GM15510 (cell line): ENCODE data around the gene PLEKHO2.

Experiments used
- POLR2A ChIP-seq: IDR thresholded peaks from 3 replicates; pipeline ENCODE4 v1.6.1; 2011; ENCODE audit warnings: borderline replicate concordance; ENCODE audit not compliant: insufficient read length; ENCODE audit errors: extremely low read depth

Gene PLEKHO2

DNA sequence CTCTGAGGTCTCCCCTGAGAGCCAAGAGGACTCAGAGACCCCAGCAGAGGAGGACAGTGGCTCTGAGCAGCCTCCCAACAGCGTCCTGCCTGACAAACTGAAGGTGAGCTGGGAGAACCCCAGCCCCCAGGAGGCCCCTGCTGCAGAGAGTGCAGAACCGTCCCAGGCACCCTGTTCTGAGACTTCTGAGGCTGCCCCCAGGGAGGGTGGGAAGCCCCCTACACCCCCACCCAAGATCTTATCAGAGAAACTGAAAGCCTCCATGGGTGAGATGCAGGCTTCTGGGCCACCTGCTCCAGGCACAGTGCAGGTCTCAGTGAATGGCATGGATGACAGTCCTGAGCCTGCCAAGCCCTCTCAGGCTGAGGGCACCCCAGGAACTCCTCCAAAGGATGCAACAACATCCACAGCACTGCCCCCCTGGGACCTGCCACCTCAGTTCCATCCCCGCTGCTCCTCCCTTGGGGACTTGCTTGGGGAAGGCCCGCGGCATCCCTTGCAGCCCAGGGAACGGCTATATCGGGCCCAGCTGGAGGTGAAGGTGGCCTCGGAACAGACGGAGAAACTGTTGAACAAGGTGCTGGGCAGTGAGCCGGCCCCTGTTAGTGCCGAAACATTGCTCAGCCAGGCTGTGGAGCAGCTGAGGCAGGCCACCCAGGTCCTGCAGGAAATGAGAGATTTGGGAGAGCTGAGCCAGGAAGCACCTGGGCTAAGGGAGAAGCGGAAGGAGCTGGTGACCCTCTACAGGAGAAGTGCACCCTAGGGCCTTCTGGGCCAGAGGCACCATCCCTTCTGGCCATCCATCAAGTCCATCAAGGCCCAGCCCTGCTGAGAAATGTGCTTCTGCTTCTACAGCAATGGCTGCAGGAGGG, 23.6 kb downstream of the PLEKHO2 start:
- no peak for TF ChIP-seq POLR2A

DNA sequence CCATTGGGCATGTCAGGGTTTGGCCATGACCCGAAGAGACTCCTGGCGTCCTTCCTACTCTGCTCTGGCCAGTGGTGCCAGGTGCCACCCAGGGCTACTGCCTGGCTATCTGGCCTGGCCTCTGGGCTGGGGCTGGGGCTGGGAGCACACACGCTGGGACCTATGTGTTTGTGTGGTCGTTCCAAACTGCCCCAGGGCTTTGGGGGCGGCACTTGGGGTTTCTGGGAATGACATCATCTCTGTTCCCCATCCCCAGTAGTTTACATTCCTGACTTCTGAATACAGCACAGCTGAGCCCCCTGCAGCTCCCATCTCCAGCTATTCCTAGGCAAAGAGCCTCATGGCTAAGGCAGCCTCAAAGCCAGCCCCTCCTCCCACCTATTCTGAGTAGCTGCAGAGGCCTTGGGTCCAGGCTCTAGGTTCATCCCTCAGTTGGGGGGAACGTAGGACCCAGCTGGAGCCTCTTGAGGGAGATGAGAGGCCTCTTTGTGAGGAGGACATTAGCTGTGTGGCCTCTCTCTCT, 24.3 kb downstream of the PLEKHO2 start:
- TF ChIP-seq POLR2A: no peak

DNA sequence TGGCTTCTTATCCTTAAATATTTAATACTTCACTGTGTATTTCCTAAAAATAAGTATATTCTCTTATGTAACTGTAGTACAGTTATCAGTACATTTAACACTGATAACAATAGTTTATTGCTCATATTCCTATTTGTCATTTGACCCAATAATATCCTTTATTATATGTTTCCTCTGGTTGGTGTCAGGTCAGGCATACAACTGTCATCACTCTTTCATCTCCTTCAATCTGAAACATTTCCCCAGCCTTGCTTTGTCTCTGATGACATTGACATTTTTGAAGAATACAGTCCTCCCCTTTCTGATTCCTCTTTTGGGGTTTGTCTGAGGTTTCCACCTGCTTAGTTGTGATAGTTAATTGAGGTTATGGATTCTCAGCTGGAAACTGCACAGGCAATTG, 27.8 kb downstream of the PLEKHO2 start:
- TF ChIP-seq POLR2A: no peak

DNA sequence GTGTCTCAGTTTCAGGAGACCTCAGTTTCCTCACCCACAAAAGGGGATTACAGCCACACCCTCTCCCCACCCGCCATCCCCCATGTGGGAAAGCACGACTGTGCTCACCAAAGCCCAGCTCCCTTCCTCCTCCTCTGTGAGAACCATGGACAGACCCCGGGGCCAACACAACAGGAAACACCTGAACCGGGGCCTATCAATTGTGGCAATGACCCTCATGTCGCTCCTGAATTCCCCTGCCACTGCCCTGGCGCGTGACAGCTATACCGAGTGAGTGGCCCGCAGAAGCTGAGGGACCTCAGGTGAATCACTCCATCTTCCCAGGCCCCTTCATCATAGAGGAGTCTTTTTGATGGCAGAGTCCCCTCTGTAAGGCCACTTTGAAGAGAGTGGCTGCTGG, 28.6 kb downstream of the PLEKHO2 start:
- TF ChIP-seq POLR2A: no peak

DNA sequence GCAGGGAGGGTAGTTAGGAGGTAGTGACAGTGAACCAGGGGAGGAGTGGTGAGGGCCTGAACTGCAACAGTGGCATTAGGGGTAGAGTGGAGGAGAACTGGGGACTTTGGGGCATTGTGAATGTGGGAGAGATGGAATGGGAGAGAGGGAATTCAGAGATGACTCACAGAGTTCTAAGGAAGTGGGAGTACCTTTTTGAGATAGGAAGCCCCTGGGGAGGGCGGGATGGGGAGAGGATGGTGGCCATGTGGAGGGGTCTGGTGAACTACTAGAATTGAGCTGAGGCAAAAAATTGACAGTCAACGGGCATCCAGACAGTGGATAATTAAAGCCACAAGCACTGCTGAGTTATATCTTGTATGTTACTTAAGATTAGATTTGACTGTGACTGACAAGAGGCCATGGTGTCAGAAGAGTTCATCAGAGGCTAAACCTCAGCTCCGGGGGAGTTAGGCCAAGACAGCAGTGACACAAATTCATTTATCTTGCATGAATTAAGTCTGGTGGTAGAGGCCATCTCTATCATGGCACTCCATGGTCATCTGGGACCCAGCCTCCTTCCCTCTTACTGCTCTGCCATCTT, 34.0 kb downstream of the PLEKHO2 start:
- no peak for TF ChIP-seq POLR2A

DNA sequence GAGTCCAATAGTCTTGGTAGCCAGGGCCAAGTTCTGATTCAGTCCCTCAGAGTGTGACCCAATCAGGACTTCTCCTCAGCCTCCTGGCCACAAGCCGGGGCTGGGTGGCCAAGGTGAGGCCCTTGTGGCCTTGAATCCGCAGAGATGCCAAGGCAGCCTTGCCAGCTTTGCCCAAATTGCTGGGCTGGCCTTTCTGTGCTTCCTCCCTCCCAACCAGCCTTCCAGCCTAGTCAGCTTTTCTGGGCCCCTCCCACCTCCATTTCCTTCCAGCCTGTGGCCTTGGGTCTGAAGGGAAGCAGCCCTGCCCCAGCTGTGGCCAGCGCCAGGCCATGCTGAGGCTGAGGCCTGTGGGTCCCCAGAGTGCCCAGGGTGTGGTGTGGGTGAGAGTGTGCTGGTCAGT, 35.7 kb downstream of the PLEKHO2 start:
- TF ChIP-seq POLR2A: no peak

DNA sequence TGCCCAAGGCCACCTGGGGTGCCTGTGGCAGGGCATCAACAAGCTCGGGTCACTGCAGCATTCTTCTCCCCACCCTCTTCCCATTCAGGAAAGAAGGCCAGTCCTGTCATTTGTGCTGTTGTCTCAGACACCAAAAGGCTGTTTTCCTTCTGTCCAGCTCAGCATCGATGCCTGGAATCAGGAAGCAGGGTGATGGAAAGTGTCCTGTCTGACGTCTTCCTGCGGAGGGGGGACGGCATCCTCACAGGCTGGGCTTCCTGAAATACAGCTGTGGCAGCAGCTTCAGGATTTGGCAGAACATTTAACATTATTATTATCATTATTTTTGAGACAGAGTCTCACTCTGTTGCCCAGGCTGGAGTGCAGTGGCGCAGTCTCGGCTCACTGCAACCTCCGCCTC, 37.0 kb downstream of the PLEKHO2 start:
- no peak for TF ChIP-seq POLR2A

DNA sequence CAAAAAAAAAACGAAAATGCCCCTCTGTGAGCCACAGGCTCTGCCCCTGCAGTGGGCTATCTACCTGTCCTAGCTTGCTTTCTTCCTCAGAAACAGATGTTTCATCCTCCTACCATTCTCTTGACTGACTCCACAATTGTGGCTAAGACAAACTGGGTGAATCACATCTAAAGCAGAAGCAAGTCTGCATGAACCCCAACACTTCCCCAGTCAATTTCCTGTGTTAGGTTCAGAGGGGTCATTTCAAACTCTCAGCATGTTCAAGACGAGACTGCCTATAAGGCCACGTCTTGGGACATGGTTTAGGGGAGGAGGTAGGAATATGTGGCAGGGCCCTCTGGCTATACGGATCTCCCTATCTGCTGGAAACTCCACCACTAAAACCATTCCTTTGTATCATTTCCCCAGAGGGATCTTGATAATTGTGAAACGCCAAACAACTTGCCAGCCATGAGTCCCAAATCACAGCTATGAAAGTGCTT, 41.4 kb downstream of the PLEKHO2 start:
- TF ChIP-seq POLR2A: no peak

DNA sequence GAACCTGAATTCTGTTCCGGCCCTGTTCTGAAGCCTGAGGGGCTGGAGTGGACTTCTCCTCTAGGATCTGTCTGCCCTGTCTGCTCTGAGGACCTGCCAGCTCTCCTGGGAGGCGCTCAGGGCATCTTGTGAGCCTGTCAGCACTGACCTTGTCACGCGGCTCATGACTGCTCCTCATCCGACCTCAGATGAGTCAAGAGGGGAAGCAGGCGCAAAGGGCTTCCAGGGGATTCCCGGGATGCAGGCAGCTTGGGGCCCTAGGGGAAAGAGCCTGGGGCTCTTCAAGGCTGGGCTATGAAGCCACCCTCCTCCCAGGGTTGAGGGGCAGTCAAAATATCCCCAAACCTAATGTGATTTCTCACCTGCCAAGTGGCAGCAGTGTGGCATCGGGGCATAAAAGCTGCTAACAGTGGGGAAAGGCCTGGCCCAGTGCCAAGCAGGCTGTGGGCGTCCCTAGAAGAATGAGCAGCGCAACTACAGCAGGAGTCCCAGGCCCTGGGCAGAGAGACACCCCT, 42.3 kb downstream of the PLEKHO2 start:
- peak; percentile 38 for TF ChIP-seq POLR2A

DNA sequence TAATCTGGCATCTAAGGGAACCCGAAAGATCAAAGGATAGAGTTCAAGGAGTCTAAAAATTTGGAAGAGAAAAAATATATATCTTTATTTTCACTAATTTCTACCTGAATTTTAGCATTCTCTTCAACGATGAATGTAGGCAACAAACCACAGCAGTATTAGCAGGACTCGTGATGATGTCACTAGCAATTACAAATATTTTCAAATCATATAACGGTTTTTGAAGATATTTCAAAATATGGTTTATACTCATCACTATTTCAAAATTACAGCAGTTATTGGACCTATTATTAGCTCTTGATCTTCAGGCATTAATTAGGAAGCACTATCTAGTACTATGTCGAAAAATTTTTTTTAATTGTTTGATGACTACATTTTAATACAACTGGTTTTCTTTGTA, 43.0 kb downstream of the PLEKHO2 start:
- no peak for TF ChIP-seq POLR2A

DNA sequence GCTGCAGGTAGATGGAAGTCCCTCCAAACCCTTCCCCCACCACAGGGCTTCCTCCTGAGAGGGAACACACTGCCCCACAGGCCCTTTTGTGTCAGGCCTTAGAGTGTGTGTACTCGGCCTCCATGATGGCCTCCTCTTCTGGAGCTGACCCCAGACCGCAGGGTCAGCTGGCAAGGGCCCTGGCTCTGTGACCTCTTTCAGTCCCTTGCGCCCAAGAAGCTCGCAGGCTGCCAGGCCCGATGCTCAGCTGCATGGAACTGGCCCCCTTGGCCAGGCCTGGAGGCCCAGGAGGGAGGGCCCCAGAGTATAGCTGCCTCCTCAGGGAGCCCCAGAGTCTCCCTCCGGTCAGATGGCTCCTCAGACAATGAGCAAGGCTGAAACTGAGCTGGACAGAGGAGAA, 46.6 kb downstream of the PLEKHO2 start:
- TF ChIP-seq POLR2A: no peak

DNA sequence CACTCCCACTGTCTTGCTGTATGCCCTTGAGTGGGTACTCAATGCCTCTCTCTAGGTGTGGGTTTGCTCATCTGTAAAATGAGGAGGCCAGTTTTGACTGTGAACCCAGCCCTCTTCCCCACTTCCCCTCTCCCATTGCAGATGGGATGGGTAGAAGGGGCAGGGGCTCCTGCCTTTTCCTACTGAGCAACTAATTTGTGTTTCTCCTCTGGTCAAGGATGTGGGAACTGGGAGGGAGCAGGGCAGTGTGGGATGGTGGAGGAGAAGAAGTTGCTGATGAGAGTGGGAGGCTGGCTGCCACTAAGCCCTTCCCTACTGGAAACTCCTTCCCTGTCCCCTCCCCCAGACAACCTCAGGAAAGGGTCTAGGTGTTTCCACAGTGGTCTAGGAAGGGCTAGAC, 49.8 kb downstream of the PLEKHO2 start:
- TF ChIP-seq POLR2A: no peak

DNA sequence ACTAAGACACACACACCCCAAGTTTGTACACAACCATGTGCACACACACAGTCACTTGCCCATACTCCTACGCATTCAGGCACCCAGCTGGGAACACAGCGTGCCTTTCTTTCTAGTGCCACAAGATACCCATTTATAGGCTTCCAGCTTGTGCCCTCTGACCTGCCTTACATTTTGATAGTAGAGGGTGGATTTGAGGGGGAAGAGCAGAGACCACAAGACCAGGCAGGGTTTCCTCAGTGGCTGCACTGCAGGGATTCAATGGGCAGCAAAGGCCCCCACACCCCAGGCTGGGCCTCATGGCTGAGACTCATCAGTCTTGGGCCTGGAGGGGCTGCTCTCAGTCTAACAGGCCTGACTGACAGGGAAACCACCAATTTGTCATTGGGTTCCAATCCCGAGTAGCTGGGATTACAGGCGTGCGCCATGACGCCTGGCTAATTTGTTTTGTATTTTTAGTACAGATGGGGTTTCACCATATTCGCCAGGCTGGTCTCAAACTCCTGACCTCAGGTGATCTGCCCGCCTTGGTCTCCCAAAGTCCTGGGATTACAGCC, 51.2 kb downstream of the PLEKHO2 start:
- no peak for TF ChIP-seq POLR2A

DNA sequence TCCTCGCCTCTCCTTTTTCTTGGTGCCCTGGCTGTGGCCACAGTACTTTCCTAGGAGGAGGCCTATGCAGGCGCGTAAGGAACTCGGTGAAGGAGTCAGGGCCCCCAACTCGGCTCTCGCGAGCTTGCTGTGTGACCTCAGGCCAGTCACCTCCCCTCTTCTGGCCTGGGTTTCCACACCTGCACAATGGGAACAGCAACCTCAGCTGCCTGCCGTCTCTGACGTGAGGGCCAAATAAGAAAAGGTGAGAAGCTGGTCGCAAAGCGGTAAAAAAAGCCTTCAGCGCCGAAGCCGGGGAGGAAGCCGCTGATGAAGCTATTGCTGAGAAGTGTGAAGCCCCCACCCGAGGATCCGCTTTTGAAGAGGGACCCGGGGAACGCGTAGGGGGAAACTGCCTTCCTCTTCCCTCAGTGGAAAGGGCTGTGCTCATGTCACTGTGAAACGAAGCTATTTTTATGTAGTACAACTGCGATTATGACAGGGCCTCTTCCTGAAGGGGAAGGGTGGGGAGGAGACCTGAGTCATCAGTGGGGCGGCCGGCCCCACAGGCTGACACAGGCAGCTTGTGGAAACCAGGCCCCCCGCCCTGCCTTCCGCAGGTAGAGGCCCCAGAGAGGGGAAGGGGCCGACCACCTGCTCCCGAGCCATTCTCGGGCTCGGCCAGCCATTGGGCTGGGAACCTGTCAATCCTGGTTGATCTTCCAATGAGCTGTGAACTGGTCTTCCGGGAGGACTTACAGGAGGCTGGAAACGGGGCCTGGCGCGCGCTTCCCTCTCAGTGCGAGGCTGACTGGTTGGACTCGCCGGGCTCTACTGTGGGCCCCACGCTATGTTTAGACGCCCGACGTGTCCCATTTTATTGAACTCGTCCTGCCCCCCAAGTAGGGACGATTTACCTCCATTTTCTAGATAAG, 52.0 kb downstream of the PLEKHO2 start:
- TF ChIP-seq POLR2A: peak; percentile 89
